HG03439 (cell line): Measurements from ENCODE around the gene TSR1.

Experiments
- ATAC-seq: cut with Tn5 transposase; IDR thresholded peaks from one replicate; pipeline ENCODE4 v1.9.1; 2021; ENCODE audit warnings: mild to moderate bottlenecking, moderate library complexity; ENCODE audit not compliant: unreplicated experiment

Gene TSR1

GRCh38 chr17:2369551-2370210, 33.4 kb upstream of the TSR1 start:
- ATAC-seq, result no peak

GRCh38 chr17:2369039-2369438, 32.8 kb upstream of the TSR1 start:
- ATAC-seq, result no peak

GRCh38 chr17:2368359-2368758, 32.1 kb upstream of the TSR1 start:
- no peak for ATAC-seq

- ATAC-seq, result no peak
Observed at GRCh38 chr17:2366747-2367494, 30.7 kb upstream of the TSR1 start.

GRCh38 chr17:2365132-2365531, 28.9 kb upstream of the TSR1 start:
- ATAC-seq, result no peak

- ATAC-seq, result no peak
Observed at GRCh38 chr17:2364763-2365116, 28.5 kb upstream of the TSR1 start.

- ATAC-seq, result no peak
Observed at GRCh38 chr17:2363851-2364762, 27.9 kb upstream of the TSR1 start.

- ATAC-seq, result no peak
Observed at GRCh38 chr17:2363318-2363717, 27.1 kb upstream of the TSR1 start.

- ATAC-seq, result no peak
Observed at GRCh38 chr17:2362881-2363280, 26.6 kb upstream of the TSR1 start.

GRCh38 chr17:2362416-2362815, 26.2 kb upstream of the TSR1 start:
- no peak for ATAC-seq

GRCh38 chr17:2362016-2362415, 25.8 kb upstream of the TSR1 start:
- no peak for ATAC-seq

- no peak for ATAC-seq
Observed at GRCh38 chr17:2361010-2361760, 24.9 kb upstream of the TSR1 start.

- ATAC-seq, result no peak
Observed at GRCh38 chr17:2357931-2358434, 21.7 kb upstream of the TSR1 start.

- ATAC-seq, result no peak
Observed at GRCh38 chr17:2357237-2357636, 21.0 kb upstream of the TSR1 start.

- ATAC-seq, result no peak
Observed at GRCh38 chr17:2354311-2354710, 18.1 kb upstream of the TSR1 start.

- no peak for ATAC-seq
Observed at GRCh38 chr17:2351269-2351668, 15.0 kb upstream of the TSR1 start.

GRCh38 chr17:2347805-2348685, 11.8 kb upstream of the TSR1 start:
- ATAC-seq, result no peak

GRCh38 chr17:2346475-2346874, 10.2 kb upstream of the TSR1 start:
- ATAC-seq, result no peak

- ATAC-seq, result no peak
Observed at GRCh38 chr17:2344528-2344927, 8.3 kb upstream of the TSR1 start.

GRCh38 chr17:2343421-2343820, 7.2 kb upstream of the TSR1 start:
- no peak for ATAC-seq
